H1 (cell line): ENCODE data around the gene LMNA. TPM values are rescaled to one million over a fixed set of nuclear protein-coding genes. Genes with fewer than 3 reads are reported as not detected.

ENCODE experiments used
- CHD7 ChIP-seq: fragments of 300-600 bp; sonication (generic); IDR thresholded peaks from 2 replicates; pipeline ENCODE4 v1.7.1; 2012; ENCODE audit warnings: low read length, moderate library complexity, mild to moderate bottlenecking, inconsistent platforms; ENCODE audit not compliant: insufficient replicate concordance
- SAP30 ChIP-seq: fragments of 300-600 bp; sonication (generic); IDR thresholded peaks from 2 replicates; pipeline ENCODE4 v1.7.1; 2012; ENCODE audit warnings: low read length, moderate library complexity, mild to moderate bottlenecking, inconsistent platforms; ENCODE audit not compliant: insufficient read depth, insufficient replicate concordance
- SUZ12 ChIP-seq: fragments of 200-600 bp; sonication (generic); IDR thresholded peaks from 2 replicates; pipeline ENCODE4 v1.6.1; 2012; ENCODE audit warnings: mild to moderate bottlenecking, inconsistent platforms, low read length, moderate library complexity, mixed read lengths
- polyA plus RNA-seq, 7 experiments: library from polyadenylated mRNA; depleted of rRNA in 3 of 7; stranded (reverse) in 5 of 7; unstranded in 2 of 7; fragments of >200 nt in 5 of 7; fragments of 200-250 nt in 2 of 7; gene quantifications; 1 replicate in 5 of 7; 2 replicates in 1 of 7; 4 replicates in 1 of 7; pipeline versions ENCODE4 v1.2.1 to v1.2.3, GENCODE V29; 2011 to 2013; ENCODE audit warnings: missing spikeins in 2 of 7, mixed read lengths in 2 of 7
- total RNA-seq: library from RNA; stranded (reverse); fragmentation: NEBNext Ultra II Directional; extraction: Animal tissue kit (Norgen Biotek cat#: 25700); gene quantifications from 2 replicates; pipeline ENCODE4 v1.2.1, GENCODE V29; 2021

LMNA gene
- total and polyA plus RNA-seq, 2 of the 8 experiments (the other 6 are each of a cell fraction or from before 2014, with no cell fraction given) = 25.8 to 46.8 TPM

GRCh38 chr1:156078728-156079127 is 35.8 kb upstream of the LMNA start (continued):
- TF ChIP-seq CHD7 (no peak), SUZ12 (no peak), SAP30 (no peak)
